ENCODE results near the gene ABL2. TPM values are rescaled to one million over a fixed set of nuclear protein-coding genes. Genes with fewer than 3 reads are reported as not detected.
"Not testable (repeated sequence)": the region's sequence is repeated elsewhere in the genome, so short reads cannot be mapped to it uniquely, and the experiment has no call there.

The ABL2 gene
- total RNA-seq, 1 donor from 2014 or later, result 15.0 TPM

DNA sequence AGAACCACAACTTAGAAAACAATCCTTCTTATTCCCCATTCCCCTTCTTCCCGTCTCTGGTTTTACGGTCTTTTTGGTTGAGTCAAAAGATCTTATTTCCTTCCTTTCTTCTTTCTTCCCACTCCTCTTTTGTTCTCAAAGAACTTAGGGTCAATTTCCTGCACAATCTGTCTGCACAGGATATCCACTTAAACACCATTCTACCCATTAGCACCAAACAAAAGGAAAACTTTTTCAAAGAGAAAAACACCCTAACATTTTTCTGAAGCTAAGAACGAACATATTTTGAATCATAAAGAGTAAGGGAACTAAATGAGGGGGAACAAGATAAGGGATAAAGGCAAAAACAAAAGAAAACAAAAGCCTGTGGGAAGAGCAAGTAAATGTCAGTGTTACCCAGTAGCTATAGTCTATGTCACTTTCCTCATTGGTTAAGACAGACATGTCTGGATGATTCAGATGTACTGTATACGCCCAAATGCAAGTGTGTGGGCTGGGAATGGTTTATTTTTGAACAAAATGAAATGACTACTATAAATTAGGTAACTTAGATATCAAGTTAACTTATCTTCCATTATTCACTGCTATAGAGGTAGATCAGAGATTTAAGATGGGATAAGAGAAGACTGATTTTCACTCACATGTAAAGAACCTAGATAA is 87.8 kb downstream of the ABL2 start:
- H3K9me3 ChIP-seq, result no peaks in the 10 kb centered on the region
- peak overlapping the region in 1 of 2 donors; percentile 37 for H3K4me3 ChIP-seq
- TF ChIP-seq, protein P1, sequence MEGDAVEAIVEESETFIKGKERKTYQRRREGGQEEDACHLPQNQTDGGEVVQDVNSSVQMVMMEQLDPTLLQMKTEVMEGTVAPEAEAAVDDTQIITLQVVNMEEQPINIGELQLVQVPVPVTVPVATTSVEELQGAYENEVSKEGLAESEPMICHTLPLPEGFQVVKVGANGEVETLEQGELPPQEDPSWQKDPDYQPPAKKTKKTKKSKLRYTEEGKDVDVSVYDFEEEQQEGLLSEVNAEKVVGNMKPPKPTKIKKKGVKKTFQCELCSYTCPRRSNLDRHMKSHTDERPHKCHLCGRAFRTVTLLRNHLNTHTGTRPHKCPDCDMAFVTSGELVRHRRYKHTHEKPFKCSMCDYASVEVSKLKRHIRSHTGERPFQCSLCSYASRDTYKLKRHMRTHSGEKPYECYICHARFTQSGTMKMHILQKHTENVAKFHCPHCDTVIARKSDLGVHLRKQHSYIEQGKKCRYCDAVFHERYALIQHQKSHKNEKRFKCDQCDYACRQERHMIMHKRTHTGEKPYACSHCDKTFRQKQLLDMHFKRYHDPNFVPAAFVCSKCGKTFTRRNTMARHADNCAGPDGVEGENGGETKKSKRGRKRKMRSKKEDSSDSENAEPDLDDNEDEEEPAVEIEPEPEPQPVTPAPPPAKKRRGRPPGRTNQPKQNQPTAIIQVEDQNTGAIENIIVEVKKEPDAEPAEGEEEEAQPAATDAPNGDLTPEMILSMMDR (IDR thresholded peaks at IDR 0.05), result no peak
- TF ChIP-seq POLR2AphosphoS5 (IDR thresholded peaks at IDR 0.05; ENCODE audit: insufficient read depth in 1 of 2, low read depth in 1 of 2) (no peak), POLR2A (IDR thresholded peaks at IDR 0.05) (no peak)
- H3K4me1 ChIP-seq, result peaks cover 63% of the 10 kb centered on the region
- no peak for DNase-seq (ENCODE audit: extremely low spot score in 2 of 2)
- H3K27ac ChIP-seq, result peak overlapping the region; percentile 85
- intact Hi-C loops (cut with DNase I), result no loop called here
- H3K36me3 ChIP-seq, result no peaks in the 10 kb centered on the region
- H3K27me3 ChIP-seq, result no peaks in the 10 kb centered on the region

DNA sequence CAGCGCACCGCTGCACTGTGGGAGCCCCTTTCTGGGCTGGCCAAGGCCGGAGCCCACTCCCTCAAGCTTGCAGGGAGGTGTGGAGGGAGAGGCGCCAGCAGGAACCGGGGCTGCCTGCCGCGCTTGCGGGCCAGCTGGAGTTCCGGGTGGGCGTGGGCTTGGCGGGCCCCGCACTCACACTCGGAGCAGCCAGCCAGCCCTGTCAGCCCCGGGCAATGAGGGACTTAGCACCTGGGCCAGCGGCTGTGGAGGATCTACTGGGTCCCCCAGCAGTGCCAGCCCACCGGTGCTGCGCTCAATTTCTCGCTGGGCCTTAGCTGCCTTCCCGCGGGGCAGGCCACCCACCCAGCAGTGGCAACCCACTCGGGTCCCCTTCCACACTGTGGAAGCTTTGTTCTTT is 90.7 kb downstream of the ABL2 start:
- DNase-seq (ENCODE audit: extremely low spot score in 2 of 2); H3K9me3 ChIP-seq; H3K27me3 ChIP-seq; intact Hi-C loops (cut with DNase I); H3K36me3 ChIP-seq; H3K4me3 ChIP-seq: not testable (repeated sequence)
- Histone ChIP-seq H3K27ac (peak overlapping the region; percentile 59), H3K4me1 (peaks cover 56% of the 10 kb centered on the region)

DNA sequence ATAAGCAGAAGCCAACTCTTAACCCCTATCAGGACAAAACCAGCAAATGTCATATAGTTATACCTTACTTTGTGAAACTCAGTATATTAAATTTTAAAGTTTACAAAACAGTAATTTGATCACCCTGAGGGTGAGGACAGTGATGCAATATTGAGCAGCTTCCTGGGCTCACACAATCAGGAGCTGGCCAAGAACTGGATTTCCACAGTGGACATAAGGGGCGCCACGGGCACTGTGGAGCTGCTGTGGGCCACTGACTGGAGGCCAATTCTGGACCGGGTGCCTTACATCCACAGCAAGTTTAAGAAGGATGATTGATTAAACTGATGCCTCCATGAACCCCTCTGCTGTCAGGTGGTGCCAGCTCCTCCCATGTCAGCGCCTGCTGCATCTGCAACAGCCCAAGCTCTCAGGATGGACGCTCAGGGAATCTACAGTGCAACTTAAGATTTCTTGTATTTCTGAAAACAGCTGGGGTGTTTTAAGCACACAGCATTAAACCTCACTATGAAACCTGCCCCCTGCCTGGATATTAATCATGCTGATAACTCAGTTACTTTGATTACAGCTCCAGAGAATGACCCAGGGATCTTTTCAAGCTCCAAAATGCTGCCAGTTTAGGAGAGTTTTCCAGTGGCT is 91.7 kb downstream of the ABL2 start:
- Histone ChIP-seq H3K4me3 (no peak overlapping the region), H3K9me3 (no peaks in the 10 kb centered on the region), H3K36me3 (no peaks in the 10 kb centered on the region), H3K4me1 (peaks cover 45% of the 10 kb centered on the region), H3K27ac (no peak overlapping the region), H3K27me3 (no peaks in the 10 kb centered on the region)
- intact Hi-C loops (cut with DNase I), result no loop called here
- DNase-seq (ENCODE audit: extremely low spot score in 2 of 2), result no peak
- TF ChIP-seq, protein P1 (IDR thresholded peaks at IDR 0.05), result no peak
- TF ChIP-seq POLR2AphosphoS5 (IDR thresholded peaks at IDR 0.05; ENCODE audit: insufficient read depth in 1 of 2, low read depth in 1 of 2), result peak in 1 of 2 donors; percentile 22

DNA sequence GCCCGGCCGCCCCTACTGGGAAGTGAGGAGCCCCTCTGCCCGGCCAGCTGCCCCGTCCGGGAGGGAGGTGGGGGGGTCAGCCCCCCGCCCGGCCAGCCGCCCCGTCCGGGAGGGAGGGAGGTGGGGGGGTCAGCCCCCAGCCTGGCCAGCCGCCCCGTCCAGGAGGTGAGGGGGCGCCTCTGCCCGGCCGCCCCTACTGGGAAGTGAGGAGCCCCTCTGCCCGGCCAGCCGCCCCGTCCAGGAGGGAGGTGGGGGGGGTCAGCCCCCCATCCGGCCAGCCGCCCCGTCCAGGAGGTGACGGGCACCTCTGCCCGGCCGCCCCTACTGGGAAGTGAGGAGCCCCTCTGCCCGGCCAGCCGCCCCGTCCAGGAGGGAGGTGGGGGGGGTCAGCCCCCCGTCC is 93.8 kb downstream of the ABL2 start:
- H3K36me3 ChIP-seq; H3K9me3 ChIP-seq; H3K4me3 ChIP-seq; H3K27me3 ChIP-seq; DNase-seq (ENCODE audit: extremely low spot score in 2 of 2); intact Hi-C loops (cut with DNase I); H3K27ac ChIP-seq: not testable (repeated sequence)
- peaks cover 31% of the 10 kb centered on the region for H3K4me1 ChIP-seq

DNA sequence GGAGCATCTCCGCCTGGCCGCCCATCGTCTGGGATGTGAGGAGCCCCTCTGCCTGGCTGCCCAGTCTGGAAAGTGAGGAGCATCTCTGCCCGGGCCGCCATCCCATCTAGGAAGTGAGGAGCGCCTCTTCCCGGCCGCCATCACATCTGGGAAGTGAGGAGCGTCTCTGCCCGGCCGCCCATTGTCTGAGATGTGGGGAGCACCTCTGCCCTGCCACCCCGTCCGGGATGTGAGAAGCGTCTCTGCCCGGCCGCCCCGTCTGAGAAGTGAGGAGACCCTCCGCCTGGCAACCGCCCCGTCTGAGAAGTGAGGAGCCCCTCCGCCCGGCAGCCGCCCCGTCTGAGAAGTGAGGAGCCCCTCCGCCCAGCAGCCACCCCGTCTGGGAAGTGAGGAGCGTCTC is 94.3 kb downstream of the ABL2 start:
- DNase-seq (ENCODE audit: extremely low spot score in 2 of 2); H3K27me3 ChIP-seq; intact Hi-C loops (cut with DNase I); H3K4me3 ChIP-seq; H3K36me3 ChIP-seq; H3K27ac ChIP-seq; H3K9me3 ChIP-seq: not testable (repeated sequence)
- peaks cover 30% of the 10 kb centered on the region for H3K4me1 ChIP-seq

DNA sequence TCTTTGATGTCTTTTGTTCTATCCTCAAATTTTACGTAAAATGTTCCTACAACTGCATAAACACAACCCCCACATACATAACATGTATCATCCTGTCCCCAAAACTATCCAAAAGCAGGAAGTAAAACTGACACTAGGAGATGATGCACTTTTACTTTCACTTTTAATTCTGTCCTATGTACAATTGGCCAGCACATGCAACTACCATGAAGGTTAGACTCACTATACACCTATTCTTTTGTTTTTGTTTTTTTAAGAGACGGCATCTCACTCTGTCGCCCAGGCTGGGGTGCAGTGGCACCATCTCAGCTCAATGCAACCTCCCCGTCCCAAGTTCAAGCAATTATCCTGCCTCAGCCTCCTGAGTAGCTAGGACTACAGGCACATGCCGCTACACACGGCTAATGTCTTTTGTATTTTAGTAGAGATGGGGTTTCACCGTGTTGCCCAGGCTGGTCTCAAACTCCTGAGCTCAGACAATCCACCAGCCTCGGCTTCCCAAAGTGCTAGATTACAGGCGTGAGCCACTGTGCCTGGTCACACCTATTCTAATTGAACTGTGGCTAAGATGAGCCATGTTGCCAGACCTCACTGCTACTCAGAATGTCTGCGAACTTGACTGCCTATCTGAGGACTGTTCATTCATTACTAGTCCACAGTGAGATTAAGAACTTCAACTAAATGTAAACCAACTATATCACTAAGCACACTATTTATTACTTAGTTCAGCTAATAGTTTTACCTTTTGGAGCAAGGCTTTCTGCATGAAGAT is 99.6 kb downstream of the ABL2 start:
- no peaks in the 10 kb centered on the region for H3K9me3 ChIP-seq
- no peak for DNase-seq (ENCODE audit: extremely low spot score in 2 of 2)
- H3K4me3 ChIP-seq, result peak overlapping the region; percentile 20 to 24
- peaks cover 0 to 8% of the 10 kb centered on the region in 2 donors for H3K36me3 ChIP-seq
- H3K27me3 ChIP-seq, result no peaks in the 10 kb centered on the region
- peaks cover 48% of the 10 kb centered on the region for H3K4me1 ChIP-seq
- intact Hi-C loops (cut with DNase I), result loop anchor here (10.0 kb wide), 2 partner anchors 45 to 165 kb away; partner anchors contain the start of gene SOAT1
- TF ChIP-seq POLR2A (IDR thresholded peaks at IDR 0.05), result no peak
- TF ChIP-seq POLR2AphosphoS5 (IDR thresholded peaks at IDR 0.05; ENCODE audit: insufficient read depth in 1 of 2, low read depth in 1 of 2), result peak; percentile 16 to 36
- H3K27ac ChIP-seq, result peak overlapping the region; percentile 71

DNA sequence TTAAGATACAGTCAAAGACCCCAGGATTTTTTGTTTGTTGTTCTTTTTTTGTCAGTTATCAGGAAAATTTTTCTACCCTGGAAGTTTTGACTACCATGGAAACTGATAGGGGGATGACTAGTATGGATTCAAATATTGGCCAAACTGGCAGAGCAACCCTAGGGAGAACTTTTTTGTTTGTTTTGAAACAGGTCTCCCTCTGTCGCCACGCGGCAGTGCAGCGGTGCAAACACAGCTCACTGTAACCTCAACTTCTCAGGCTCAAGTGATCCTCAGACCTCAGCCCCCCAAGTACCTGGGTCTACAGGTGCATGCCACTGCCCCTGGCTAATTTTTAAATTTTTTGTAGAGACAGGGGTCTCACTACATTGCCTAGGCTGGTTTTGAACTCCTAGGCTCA is 101.0 kb downstream of the ABL2 start:
- Histone ChIP-seq H3K4me3 (no peak overlapping the region), H3K4me1 (peaks cover 48% of the 10 kb centered on the region), H3K36me3 (peaks cover 0 to 8% of the 10 kb centered on the region in 2 donors), H3K9me3 (no peaks in the 10 kb centered on the region), H3K27ac (peak overlapping the region; percentile 71), H3K27me3 (no peaks in the 10 kb centered on the region)
- no peak for DNase-seq (ENCODE audit: extremely low spot score in 2 of 2)
- intact Hi-C loops (cut with DNase I), result loop anchor here (10.0 kb wide), 2 partner anchors 46 to 166 kb away; partner anchors contain the start of gene SOAT1
- TF ChIP-seq POLR2AphosphoS5 (IDR thresholded peaks at IDR 0.05; ENCODE audit: insufficient read depth in 1 of 2, low read depth in 1 of 2) (no peak), POLR2A (IDR thresholded peaks at IDR 0.05) (no peak)
- TF ChIP-seq, protein P1 (IDR thresholded peaks at IDR 0.05), result no peak

All from vagina (tissue), 2 donors.